ENCODE results near the gene STRBP.

- TF ChIP-seq CTCF (IDR thresholded peaks at IDR 0.05; ENCODE audit: insufficient read depth, low read length), result no peak
- TF ChIP-seq REST (IDR thresholded peaks at IDR 0.05; ENCODE audit: insufficient replicate concordance, low read depth), result no peak
- no peak for TF ChIP-seq POLR2AphosphoS5 (IDR thresholded peaks at IDR 0.05; ENCODE audit: low read depth)
- TF ChIP-seq GABPA (IDR thresholded peaks at IDR 0.05; ENCODE audit: low read depth), result no peak
- no peak for TF ChIP-seq SPI1 (IDR thresholded peaks at IDR 0.05; ENCODE audit: borderline replicate concordance, low read depth)
Observed at GRCh38 chr9:123286324-123286723, 17.9 kb upstream of the STRBP start.

Data from HL-60 (cell line).